HL-60 (cell line): ENCODE data around the gene QRICH1.

Experiments used
- POLR2AphosphoS5 ChIP-seq: IDR thresholded peaks from 2 replicates; pipeline ENCODE4 v1.6.1; 2012; ENCODE audit warnings: low read depth
- REST ChIP-seq: IDR thresholded peaks from 2 replicates; pipeline ENCODE4 v1.6.1; 2012; ENCODE audit warnings: low read depth; ENCODE audit not compliant: insufficient replicate concordance
- TF ChIP-seq, protein P1 (sequence below): IDR thresholded peaks from one replicate; pipeline ENCODE4 v1.5.1; 2011; ENCODE audit warnings: low read length, control low read depth, inconsistent platforms; ENCODE audit not compliant: insufficient read depth

- TF ChIP-seq, protein P1, sequence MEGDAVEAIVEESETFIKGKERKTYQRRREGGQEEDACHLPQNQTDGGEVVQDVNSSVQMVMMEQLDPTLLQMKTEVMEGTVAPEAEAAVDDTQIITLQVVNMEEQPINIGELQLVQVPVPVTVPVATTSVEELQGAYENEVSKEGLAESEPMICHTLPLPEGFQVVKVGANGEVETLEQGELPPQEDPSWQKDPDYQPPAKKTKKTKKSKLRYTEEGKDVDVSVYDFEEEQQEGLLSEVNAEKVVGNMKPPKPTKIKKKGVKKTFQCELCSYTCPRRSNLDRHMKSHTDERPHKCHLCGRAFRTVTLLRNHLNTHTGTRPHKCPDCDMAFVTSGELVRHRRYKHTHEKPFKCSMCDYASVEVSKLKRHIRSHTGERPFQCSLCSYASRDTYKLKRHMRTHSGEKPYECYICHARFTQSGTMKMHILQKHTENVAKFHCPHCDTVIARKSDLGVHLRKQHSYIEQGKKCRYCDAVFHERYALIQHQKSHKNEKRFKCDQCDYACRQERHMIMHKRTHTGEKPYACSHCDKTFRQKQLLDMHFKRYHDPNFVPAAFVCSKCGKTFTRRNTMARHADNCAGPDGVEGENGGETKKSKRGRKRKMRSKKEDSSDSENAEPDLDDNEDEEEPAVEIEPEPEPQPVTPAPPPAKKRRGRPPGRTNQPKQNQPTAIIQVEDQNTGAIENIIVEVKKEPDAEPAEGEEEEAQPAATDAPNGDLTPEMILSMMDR = no peak
- no peak for TF ChIP-seq REST
- peak; percentile 12; the same call in 1 of the 2 replicates for TF ChIP-seq POLR2AphosphoS5
Observed at GRCh38 chr3:49027634-49028033, 66.2 kb downstream of the QRICH1 start.
